Colonic mucosa (tissue), 4 donors: Measurements from ENCODE around the gene CEP19. TPM values are rescaled to one million over a fixed set of nuclear protein-coding genes. Genes with fewer than 3 reads are reported as not detected.

Experiments used
- DNase-seq: peaks from one replicate; pipeline ENCODE4 v3.0.0-alpha.2; 2020
- H3K27ac ChIP-seq: fragments of 200-600 bp; one replicate; pipeline ENCODE4 v1.8.0; 2021
- H3K27me3 ChIP-seq: fragments of 200-600 bp; one replicate; pipeline ENCODE4 v1.8.0; 2021
- H3K36me3 ChIP-seq: fragments of 200-600 bp; one replicate; pipeline ENCODE4 v1.8.0; 2021
- H3K4me1 ChIP-seq: fragments of 200-600 bp; one replicate; pipeline ENCODE4 v1.8.0; 2021; ENCODE audit warnings: mild to moderate bottlenecking
- H3K4me3 ChIP-seq: fragments of 200-600 bp; one replicate; pipeline ENCODE4 v1.8.0; 2021
- H3K9ac ChIP-seq, 2 donors: one replicate each; pipeline ENCODE4 v1.7.0; 2013; ENCODE audit warnings: control low read depth in 2 of 2, low read depth in 2 of 2, low read length in 2 of 2
- H3K9me3 ChIP-seq: fragments of 200-600 bp; one replicate; pipeline ENCODE4 v1.8.0; 2021
- CTCF ChIP-seq: fragments of 200-600 bp; IDR thresholded peaks from one replicate; pipeline ENCODE4 v1.8.0; 2022; ENCODE audit warnings: antibody characterized with exemption, mild to moderate bottlenecking
- intact Hi-C: fragments of 100-400 bp; cut with DNase I; formaldehyde crosslinking; loops from one replicate; pipeline ENCODE4 v1.14.1; 2022
- total RNA-seq, 2 donors: library from RNA; stranded (reverse); fragmentation: NEBNext Ultra II Directional in 1 of 2; extraction: Animal tissue kit (Norgen Biotek cat#: 25700) in 1 of 2; gene quantifications; one replicate each; pipeline ENCODE4 v1.2.1, GENCODE V29; 2021
- donor health status: healthy.
- donor health status: DM: no; HTN: no; CAD: no.
- donor health status: DM: no; HTN: no; CAD: no.

The CEP19 gene
- total RNA-seq, 2 donors from 2014 or later, result 0.56 to 0.89 TPM

GRCh38 chr3:196739671-196740480, 27.8 kb upstream of the CEP19 start, which contains the start of gene PAK2:
TSS of gene PAK2 (plus strand) at chr3:196739857. CDS start at chr3:196782647, 42,790 bp downstream.
- no peaks in the 10 kb centered on the region for H3K27me3 ChIP-seq
- H3K9me3 ChIP-seq, result no peaks in the 10 kb centered on the region
- H3K4me1 ChIP-seq, result no peaks in the 10 kb centered on the region
- no peaks in the 10 kb centered on the region for H3K36me3 ChIP-seq
- peak within 1 kb of the TSS; percentile 93 for H3K4me3 ChIP-seq
- TF ChIP-seq CTCF, result no peak
- peak within 1 kb of the TSS; percentile 100 for H3K27ac ChIP-seq
- DNase-seq, result peak; percentile 96
- intact Hi-C loops, result no loop called here
- H3K9ac ChIP-seq, result peak within 1 kb of the TSS; percentile 95 to 98

GRCh38 chr3:196737655-196738054, 25.6 kb upstream of the CEP19 start:
- H3K4me1 ChIP-seq, result no peaks in the 10 kb centered on the region
- DNase-seq, result no peak
- no peaks in the 10 kb centered on the region for H3K27me3 ChIP-seq
- H3K4me3 ChIP-seq, result no peak overlapping the region
- H3K27ac ChIP-seq, result no peak overlapping the region
- no peak overlapping the region for H3K9ac ChIP-seq
- TF ChIP-seq CTCF, result no peak
- no peaks in the 10 kb centered on the region for H3K36me3 ChIP-seq
- no peaks in the 10 kb centered on the region for H3K9me3 ChIP-seq
- intact Hi-C loops, result no loop called here

GRCh38 chr3:196736670-196737374, 24.8 kb upstream of the CEP19 start:
- no peak overlapping the region for H3K27ac ChIP-seq
- TF ChIP-seq CTCF, result no peak
- H3K9me3 ChIP-seq, result no peaks in the 10 kb centered on the region
- H3K27me3 ChIP-seq, result no peaks in the 10 kb centered on the region
- no peak for DNase-seq
- intact Hi-C loops, result no loop called here
- H3K36me3 ChIP-seq, result no peaks in the 10 kb centered on the region
- H3K9ac ChIP-seq, result no peak overlapping the region
- no peak overlapping the region for H3K4me3 ChIP-seq
- no peaks in the 10 kb centered on the region for H3K4me1 ChIP-seq

GRCh38 chr3:196735751-196736150, 23.7 kb upstream of the CEP19 start:
- TF ChIP-seq CTCF, result no peak
- Histone ChIP-seq H3K36me3 (no peaks in the 10 kb centered on the region), H3K4me3 (no peak overlapping the region), H3K9me3 (no peaks in the 10 kb centered on the region), H3K27ac (no peak overlapping the region), H3K9ac (no peak overlapping the region), H3K4me1 (no peaks in the 10 kb centered on the region), H3K27me3 (no peaks in the 10 kb centered on the region)
- intact Hi-C loops, result no loop called here
- DNase-seq, result no peak

- H3K36me3 ChIP-seq, result no peaks in the 10 kb centered on the region
- TF ChIP-seq CTCF, result no peak
- no peak for DNase-seq
- H3K4me3 ChIP-seq, result no peak overlapping the region
- intact Hi-C loops, result no loop called here
- H3K9ac ChIP-seq, result no peak overlapping the region
- H3K27me3 ChIP-seq, result no peaks in the 10 kb centered on the region
- peak overlapping the region; percentile 65 for H3K27ac ChIP-seq
- peaks cover 10% of the 10 kb centered on the region for H3K4me1 ChIP-seq
- H3K9me3 ChIP-seq, result no peaks in the 10 kb centered on the region
Observed at GRCh38 chr3:196726788-196727675, 15.0 kb upstream of the CEP19 start.
